Activated CD4-positive, alpha-beta T cell treated with anti-CD3 and anti-CD28 coated beads, Interleukin-2, amount 10 ng/mL, durations not matched to agents 7 days and 5 days (primary cell): ENCODE data around the gene CARM1. TPM values are rescaled to one million over a fixed set of nuclear protein-coding genes. Genes with fewer than 3 reads are reported as not detected.

ENCODE experiments used
- CTCF ChIA-PET: fragments of 350-600 bp; sonication (Branson Sonifier 250); formaldehyde crosslinking; loops from one replicate; lab custom pipeline; 2021; ENCODE audit warnings: antibody characterized with exemption; lab: Charles Lee
- POLR2A ChIA-PET: fragments of 350-600 bp; sonication (Branson Sonifier 250); formaldehyde crosslinking; loops from one replicate; lab custom pipeline; 2021; ENCODE audit warnings: antibody characterized with exemption; lab: Charles Lee
- DNase-seq: peaks from one replicate; pipeline ENCODE4 v3.0.0-alpha.2; 2020
- H3K27ac Mint-ChIP-seq: one replicate; pipeline ENCODE4 v1.8.0; 2021; ENCODE audit warnings: mild to moderate bottlenecking, moderate library complexity, mixed read lengths
- H3K27me3 Mint-ChIP-seq: one replicate; pipeline ENCODE4 v1.8.0; 2021; ENCODE audit warnings: mixed read lengths
- H3K36me3 Mint-ChIP-seq: one replicate; pipeline ENCODE4 v1.8.0; 2021; ENCODE audit warnings: low read depth, mixed read lengths
- H3K4me1 Mint-ChIP-seq: one replicate; pipeline ENCODE4 v1.8.0; 2021; ENCODE audit warnings: mixed read lengths
- H3K4me3 Mint-ChIP-seq: one replicate; pipeline ENCODE4 v1.8.0; 2021; ENCODE audit warnings: mild to moderate bottlenecking, moderate library complexity, mixed read lengths
- H3K9me3 Mint-ChIP-seq: one replicate; pipeline ENCODE4 v1.8.0; 2021; ENCODE audit warnings: mixed read lengths
- total RNA-seq, 2 experiments: library from RNA; stranded (reverse); gene quantifications; one replicate each; pipeline ENCODE4 v1.2.3, GENCODE V29; 2021

CARM1 gene
- total RNA-seq, 2 experiments from 2014 or later: 32.4 to 34.3 TPM

DNA sequence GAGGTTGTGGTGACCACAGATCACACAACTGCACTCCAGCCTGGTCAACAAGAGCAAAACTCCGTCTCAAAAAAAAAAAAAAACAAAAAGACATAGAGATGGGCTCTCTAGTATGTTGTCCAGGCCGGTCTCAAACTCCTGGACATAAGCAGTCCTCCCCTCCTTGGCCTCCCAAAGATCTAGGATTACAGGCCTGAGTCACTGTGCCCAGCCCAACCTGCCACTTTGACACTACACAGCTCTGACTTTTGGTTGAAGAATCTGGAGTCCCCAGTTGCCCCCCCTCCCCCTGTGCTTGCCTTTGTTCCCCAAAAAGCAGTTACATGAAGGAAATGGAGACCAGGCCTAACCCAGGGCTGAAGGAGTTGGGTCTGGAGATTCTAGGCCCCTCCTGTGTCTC lies 12.9 kb downstream of the CARM1 start:
- Mint-ChIP-seq H3K27ac (peak overlapping the region; percentile 13), H3K4me3 (no peak overlapping the region), H3K4me1 (peaks cover 7% of the 10 kb centered on the region), H3K27me3 (no peaks in the 10 kb centered on the region), H3K9me3 (no peaks in the 10 kb centered on the region), H3K36me3 (peaks cover 1% of the 10 kb centered on the region)
- CTCF ChIA-PET: no interaction called here
- POLR2A ChIA-PET: no interaction called here
- DNase-seq: no peak

DNA sequence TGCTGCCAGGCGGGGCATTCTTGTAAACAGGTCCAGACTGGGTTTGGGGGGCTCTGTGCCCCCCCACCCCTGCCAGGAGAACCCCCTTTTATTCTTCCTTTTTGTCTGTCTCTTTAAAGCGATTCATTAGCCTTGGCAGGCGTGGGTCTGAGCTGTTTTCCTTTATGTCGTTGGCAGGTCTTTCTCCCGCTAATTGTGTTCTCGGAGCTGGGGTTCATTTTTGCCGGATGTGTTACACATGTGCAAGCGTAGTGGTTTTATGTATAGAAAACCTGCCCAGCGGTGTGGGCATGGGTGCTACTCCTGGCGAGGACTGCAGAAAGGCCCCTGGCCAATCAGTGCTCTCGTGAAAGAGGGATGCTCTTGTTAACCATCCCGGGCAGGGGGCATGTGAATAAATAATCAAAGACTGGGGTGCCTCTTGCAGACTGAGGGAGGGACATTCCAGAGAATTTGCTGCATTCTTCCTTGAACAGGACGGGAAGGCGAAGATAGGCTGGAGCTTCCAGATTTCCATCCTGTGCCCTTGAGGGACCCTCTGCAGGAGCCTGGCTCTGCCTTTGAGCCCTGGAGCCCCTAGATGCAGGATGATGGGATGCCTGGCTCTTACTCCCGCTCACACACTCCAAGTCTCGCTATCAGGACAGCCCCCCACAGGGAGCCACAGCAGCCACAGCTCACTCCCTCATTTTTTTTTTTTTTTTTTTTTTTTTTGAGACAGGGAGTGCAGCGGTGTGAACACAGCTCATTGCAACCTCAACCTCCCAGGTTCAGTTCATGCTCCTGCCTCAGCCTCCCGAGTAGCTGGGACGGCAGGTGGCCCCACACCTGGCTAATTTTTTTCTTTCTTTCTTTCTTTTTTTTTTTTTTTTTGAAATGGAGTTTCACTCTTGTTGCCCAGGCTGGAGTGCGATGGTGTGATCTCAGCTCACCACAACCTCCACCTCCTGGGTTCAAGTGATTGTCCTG lies 14.1 kb downstream of the CARM1 start:
- DNase-seq: no peak
- Mint-ChIP-seq H3K4me1 (peaks cover 4% of the 10 kb centered on the region), H3K36me3 (no peaks in the 10 kb centered on the region), H3K27me3 (no peaks in the 10 kb centered on the region), H3K9me3 (no peaks in the 10 kb centered on the region), H3K27ac (peak overlapping the region; percentile 36), H3K4me3 (no peak overlapping the region)
- ChIA-PET CTCF (interaction anchor here (0.6 to 1.7 kb wide), 5 partner anchors 9 to 168 kb away, joined by 3 to 5 read pairs (median 4); partner anchors contain the start of gene DNM2), POLR2A (no interaction called here)

DNA sequence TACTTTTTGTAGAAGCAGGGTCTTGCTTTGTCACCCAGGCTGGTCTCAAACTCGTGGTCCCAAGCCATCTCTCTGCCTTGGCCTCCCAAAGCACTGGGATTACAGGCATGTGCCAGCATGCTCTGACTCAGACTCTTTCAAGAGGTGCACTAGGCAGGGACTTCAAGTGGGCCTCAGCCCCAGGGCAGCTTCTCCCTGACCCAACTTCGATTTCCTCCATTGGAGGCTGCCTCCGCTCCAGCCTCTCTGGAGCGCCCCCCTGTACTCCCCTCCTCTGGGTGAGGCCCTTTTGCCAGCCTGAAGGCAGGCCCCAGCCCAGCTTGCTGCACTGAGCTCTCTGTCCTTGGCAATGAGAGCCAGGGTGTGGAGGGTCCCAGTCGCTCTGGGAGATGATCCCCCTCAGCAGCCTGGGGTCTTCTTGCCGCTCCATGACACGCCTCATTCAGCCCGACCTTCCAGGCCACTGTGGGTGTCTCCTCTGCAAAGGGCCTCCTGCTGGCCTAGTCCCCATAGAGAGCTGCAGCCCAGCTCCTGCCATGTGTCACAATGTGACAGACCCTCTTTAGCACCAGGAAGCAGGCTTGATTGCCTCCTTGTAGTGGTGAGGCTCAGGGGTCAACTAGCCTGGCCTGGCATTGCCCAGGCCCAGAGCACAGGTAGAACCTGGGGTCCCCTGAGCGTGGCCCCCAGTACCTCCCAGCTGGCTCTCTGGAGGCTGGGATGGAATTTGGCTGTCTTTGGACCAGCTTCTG lies 16.4 kb downstream of the CARM1 start:
- Mint-ChIP-seq H3K36me3 (no peaks in the 10 kb centered on the region), H3K27me3 (no peaks in the 10 kb centered on the region), H3K9me3 (no peaks in the 10 kb centered on the region), H3K4me3 (no peak overlapping the region), H3K27ac (no peak overlapping the region), H3K4me1 (peaks cover 4% of the 10 kb centered on the region)
- CTCF ChIA-PET: interaction anchor here (1.2 to 2.1 kb wide), 6 partner anchors 10 to 51 kb away, joined by 3 to 5 read pairs (median 4); partner anchors contain the start of genes CARM1 and TMED1
- no peak for DNase-seq
- POLR2A ChIA-PET: no interaction called here

DNA sequence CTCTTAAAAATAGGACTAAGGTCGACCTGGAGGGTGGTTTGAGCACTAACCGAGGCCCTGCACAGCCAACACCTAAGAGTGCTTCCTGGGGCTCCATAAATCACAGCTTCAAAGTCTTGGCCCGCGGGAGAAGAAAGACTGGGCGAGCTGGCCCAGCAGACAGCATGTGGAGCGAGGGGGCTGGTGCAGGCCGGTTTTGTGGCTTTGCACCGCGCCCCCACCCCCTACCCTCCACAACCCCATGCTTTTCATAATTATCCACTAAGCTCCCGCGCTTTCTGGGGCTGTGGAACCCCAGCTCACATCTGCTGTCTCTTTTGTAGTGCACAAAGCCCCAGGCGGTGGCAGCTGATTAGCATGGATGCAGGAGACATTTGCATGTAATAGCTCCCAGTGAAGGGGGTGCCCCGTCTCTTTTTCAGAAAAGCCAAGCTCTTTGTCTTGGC lies 17.1 kb downstream of the CARM1 start:
- peaks cover 4% of the 10 kb centered on the region for H3K4me1 Mint-ChIP-seq
- POLR2A ChIA-PET: no interaction called here
- H3K27ac Mint-ChIP-seq: no peak overlapping the region
- H3K9me3 Mint-ChIP-seq: no peaks in the 10 kb centered on the region
- CTCF ChIA-PET: interaction anchor here (0.7 to 2.1 kb wide), 5 partner anchors 10 to 70 kb away, joined by 3 to 5 read pairs (median 4); partner anchors contain the start of gene TMED1
- H3K27me3 Mint-ChIP-seq: no peaks in the 10 kb centered on the region
- no peaks in the 10 kb centered on the region for H3K36me3 Mint-ChIP-seq
- H3K4me3 Mint-ChIP-seq: no peak overlapping the region
- DNase-seq: no peak

DNA sequence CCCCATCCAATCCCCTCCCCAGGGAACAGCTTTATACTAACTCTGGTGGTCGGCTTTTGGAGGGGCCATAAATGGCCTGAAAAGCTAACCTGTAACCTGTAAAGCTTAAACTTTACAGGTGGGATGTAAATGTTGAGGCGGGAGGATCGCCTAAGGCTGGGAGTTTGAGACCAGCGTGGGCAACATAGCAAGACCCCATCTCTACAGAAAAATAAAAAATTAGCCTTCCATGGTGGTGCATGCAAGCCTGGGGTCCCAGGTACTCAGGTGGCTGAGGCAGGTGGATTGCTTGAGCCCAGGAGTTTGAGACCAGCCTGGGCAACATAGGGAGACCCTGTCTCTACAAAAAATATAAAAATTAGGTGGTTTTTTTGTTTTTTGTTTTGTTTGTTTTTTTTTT lies 18.5 kb downstream of the CARM1 start:
- no peak overlapping the region for H3K4me3 Mint-ChIP-seq
- H3K27me3 Mint-ChIP-seq: no peaks in the 10 kb centered on the region
- no peak overlapping the region for H3K27ac Mint-ChIP-seq
- H3K4me1 Mint-ChIP-seq: peaks cover 4% of the 10 kb centered on the region
- CTCF ChIA-PET: interaction anchor here (0.7 to 2.1 kb wide), 4 partner anchors 13 to 165 kb away, joined by 3 to 6 read pairs (median 4); partner anchors contain the start of gene TMED1
- no peaks in the 10 kb centered on the region for H3K9me3 Mint-ChIP-seq
- no peaks in the 10 kb centered on the region for H3K36me3 Mint-ChIP-seq
- POLR2A ChIA-PET: no interaction called here
- DNase-seq: no peak

DNA sequence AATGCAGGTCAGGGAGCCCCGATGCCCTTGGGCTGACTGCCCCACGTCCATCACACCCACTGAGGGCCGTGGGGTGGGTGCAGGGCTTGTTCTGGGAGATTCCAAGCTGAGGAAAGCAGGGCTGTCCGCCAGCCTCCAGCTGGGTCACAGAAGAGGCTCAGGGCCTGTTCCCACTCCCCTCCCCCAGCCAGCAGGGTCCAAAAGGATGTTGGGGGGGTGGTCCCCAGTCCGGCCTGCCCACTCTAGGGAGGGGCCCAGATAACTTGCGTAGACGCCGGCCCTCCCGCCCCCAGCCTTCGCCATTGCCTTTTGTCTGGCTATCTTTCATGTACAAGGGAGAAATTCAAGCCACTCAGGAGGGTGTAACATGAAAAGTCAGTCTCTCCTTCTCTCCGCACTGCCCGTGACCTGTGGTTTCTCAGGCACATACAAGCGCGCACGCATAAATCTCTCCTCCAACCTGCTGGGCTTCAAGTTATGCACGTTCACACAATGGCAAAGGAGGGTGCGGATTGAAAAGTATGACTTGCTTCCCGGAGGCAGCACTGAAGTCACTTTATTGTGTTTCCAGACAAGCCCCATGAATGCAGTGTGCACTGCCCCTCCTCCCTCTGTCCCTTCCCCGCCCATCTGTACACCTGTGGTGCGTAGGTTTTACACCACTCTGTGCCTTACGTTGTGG lies 20.2 kb downstream of the CARM1 start:
- Mint-ChIP-seq H3K9me3 (no peaks in the 10 kb centered on the region), H3K4me3 (no peak overlapping the region), H3K27me3 (no peaks in the 10 kb centered on the region), H3K27ac (peak overlapping the region; percentile 21), H3K36me3 (no peaks in the 10 kb centered on the region), H3K4me1 (peaks cover 7% of the 10 kb centered on the region)
- POLR2A ChIA-PET: no interaction called here
- CTCF ChIA-PET: no interaction called here
- no peak for DNase-seq

DNA sequence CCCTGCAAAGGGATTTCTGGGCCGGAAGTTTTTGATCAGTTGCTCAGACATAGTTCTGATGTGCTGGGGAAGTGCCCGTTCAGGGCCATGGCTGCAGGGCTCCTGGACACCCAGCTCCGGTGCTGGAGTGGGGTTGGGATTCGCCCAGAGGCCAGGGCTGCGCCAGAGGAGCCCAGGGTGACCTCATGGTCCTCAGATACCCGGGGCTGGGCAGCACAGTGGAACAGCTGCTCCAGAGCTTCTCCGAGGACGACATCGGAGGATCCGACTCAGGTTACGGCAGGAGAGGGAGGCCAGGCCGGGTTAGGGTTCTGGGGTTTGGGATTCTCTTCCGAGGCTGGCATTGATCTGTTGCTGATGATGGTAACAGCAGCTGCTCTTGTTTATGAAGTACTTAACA lies 20.9 kb downstream of the CARM1 start:
- H3K4me1 Mint-ChIP-seq: peaks cover 11% of the 10 kb centered on the region
- H3K27me3 Mint-ChIP-seq: no peaks in the 10 kb centered on the region
- ChIA-PET CTCF (no interaction called here), POLR2A (no interaction called here)
- no peak overlapping the region for H3K27ac Mint-ChIP-seq
- H3K9me3 Mint-ChIP-seq: no peaks in the 10 kb centered on the region
- no peak for DNase-seq
- no peaks in the 10 kb centered on the region for H3K36me3 Mint-ChIP-seq
- H3K4me3 Mint-ChIP-seq: no peak overlapping the region

DNA sequence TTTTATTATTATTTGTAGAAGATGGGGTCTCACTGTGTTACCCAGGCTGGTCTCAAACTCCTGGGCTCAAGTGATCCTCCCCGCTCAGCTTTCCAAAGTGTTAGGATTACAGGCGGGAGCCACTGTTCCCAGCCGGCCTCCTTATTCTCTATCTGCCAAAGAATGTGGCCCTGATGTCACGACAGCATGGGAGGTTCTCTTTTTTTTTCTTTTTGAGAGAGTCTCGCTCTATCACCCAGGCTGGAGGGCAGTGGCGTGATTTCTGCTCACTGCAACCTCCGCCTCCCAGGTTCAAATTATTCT lies 23.5 kb downstream of the CARM1 start:
- CTCF ChIA-PET: interaction anchor here (1.0 kb wide), 1 partner anchor 141 kb away, joined by 3 read pairs; no protein-coding TSS in a partner anchor
- POLR2A ChIA-PET: no interaction called here
- no peak overlapping the region for H3K4me3 Mint-ChIP-seq
- H3K4me1 Mint-ChIP-seq: peaks cover 10% of the 10 kb centered on the region
- no peaks in the 10 kb centered on the region for H3K27me3 Mint-ChIP-seq
- H3K36me3 Mint-ChIP-seq: no peaks in the 10 kb centered on the region
- no peak overlapping the region for H3K27ac Mint-ChIP-seq
- H3K9me3 Mint-ChIP-seq: no peaks in the 10 kb centered on the region
- no peak for DNase-seq

DNA sequence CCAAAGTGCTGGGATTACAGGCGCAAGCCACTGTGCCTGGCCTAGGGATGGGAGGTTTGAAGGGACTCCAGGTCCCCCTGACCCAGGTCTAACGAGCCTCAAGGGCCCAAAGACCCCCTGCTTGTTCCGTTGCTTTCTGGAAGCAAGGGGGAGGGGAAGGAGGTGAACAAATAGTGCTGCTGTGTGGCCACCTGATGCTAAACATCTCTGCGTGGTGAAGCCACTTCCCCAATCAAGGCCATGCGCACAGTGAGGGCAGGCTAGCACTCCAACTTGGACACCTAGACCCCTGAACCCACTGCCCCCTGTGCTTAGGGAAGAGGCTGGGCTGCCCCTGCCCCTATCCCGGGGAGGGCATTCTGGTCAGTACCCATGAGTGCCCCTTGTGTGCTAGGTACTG lies 24.0 kb downstream of the CARM1 start:
- Mint-ChIP-seq H3K4me3 (no peak overlapping the region), H3K27me3 (no peaks in the 10 kb centered on the region), H3K9me3 (no peaks in the 10 kb centered on the region), H3K36me3 (no peaks in the 10 kb centered on the region), H3K27ac (no peak overlapping the region), H3K4me1 (peaks cover 10% of the 10 kb centered on the region)
- DNase-seq: no peak
- CTCF ChIA-PET: no interaction called here
- POLR2A ChIA-PET: no interaction called here

DNA sequence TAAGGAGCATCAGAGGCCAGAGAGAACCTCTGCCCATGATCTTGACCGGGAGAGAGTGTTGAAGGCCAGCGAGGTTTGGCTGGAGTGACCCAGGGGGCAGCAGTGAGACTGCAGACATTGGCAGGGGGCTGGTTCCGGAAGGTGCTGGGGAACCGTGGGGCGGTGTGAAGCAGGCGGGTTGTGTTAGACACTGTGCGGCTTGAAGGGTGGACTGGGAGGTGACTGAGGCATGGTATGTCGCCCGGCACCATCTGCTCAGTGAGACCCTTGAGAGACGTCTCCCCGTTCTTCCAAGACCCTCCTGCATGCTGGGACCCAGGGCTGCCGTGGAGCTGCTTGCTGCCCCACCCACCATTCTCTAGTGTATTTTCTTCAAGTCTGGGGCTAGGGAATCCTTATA lies 24.6 kb downstream of the CARM1 start:
- CTCF ChIA-PET: interaction anchor here (0.6 kb wide), 2 partner anchors 10 to 42 kb away, joined by 4 to 5 read pairs; no protein-coding TSS in a partner anchor
- Mint-ChIP-seq H3K4me3 (no peak overlapping the region), H3K4me1 (peaks cover 10% of the 10 kb centered on the region), H3K9me3 (no peaks in the 10 kb centered on the region), H3K27ac (no peak overlapping the region), H3K36me3 (no peaks in the 10 kb centered on the region), H3K27me3 (no peaks in the 10 kb centered on the region)
- no peak for DNase-seq
- POLR2A ChIA-PET: no interaction called here

DNA sequence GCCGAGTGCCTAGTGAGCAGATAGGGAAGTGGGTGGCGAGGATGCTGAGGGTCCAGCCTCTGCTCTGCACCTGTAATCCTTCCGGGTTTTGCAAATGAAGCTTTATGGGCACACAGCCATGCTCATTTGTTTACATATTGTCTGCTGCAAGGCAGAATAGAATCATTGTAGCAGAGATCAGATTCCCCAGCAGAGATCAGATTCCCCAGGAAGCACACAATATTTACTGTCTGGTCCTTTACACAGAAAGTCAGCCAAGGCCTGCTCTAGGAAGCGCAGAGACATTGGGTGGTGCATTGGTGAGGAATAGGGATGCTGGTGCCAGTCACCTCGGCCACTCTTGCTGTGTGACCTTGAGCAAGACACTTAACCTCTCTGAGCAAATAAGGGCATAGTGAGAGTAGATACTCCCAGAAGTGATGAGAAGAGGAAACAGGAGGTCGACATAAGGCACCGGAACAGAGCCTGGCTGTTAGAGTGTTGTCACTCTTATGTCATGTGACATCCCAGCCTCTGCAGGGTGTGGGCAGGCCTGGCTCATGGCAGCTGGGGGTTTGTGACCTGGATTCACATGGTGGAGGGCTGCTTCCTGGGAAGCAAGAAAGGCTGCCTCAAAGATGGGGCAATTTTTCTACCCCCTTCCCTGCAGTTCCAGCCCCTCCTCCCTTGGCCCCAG lies 25.6 kb downstream of the CARM1 start:
- Mint-ChIP-seq H3K36me3 (no peaks in the 10 kb centered on the region), H3K9me3 (no peaks in the 10 kb centered on the region), H3K27me3 (no peaks in the 10 kb centered on the region), H3K4me3 (no peak overlapping the region), H3K4me1 (peaks cover 10% of the 10 kb centered on the region), H3K27ac (peak overlapping the region; percentile 80)
- ChIA-PET POLR2A (no interaction called here), CTCF (no interaction called here)
- DNase-seq: no peak

DNA sequence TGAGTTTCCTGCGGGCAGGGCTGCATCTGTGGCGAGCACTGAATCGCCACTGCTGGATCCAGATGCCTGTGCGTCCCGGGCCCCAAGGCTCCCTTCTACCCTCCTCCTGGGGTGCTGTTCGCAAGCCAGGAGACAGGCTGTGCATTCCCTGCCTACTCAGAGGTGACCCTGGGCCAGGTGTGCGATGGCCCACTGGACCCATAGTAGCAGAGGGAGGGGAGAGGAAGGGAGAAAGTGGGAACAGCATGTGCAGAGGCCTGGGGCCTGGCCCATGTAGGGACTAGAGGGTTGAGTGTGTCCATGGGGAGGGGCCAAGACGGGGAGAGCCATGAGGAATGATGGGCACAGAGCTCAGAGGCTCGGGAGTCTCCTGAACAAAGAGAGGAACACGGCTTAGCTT lies 27.3 kb downstream of the CARM1 start:
- Mint-ChIP-seq H3K9me3 (peaks cover 5% of the 10 kb centered on the region), H3K4me3 (no peak overlapping the region), H3K36me3 (peaks cover 4% of the 10 kb centered on the region), H3K27me3 (no peaks in the 10 kb centered on the region), H3K27ac (no peak overlapping the region), H3K4me1 (peaks cover 10% of the 10 kb centered on the region)
- POLR2A ChIA-PET: no interaction called here
- CTCF ChIA-PET: interaction anchor here (0.6 to 0.8 kb wide), 2 partner anchors 11 to 353 kb away, joined by 3 to 4 read pairs; no protein-coding TSS in a partner anchor
- no peak for DNase-seq
